ENCODE results near the gene NUAK1.

The NUAK1 gene

DNA sequence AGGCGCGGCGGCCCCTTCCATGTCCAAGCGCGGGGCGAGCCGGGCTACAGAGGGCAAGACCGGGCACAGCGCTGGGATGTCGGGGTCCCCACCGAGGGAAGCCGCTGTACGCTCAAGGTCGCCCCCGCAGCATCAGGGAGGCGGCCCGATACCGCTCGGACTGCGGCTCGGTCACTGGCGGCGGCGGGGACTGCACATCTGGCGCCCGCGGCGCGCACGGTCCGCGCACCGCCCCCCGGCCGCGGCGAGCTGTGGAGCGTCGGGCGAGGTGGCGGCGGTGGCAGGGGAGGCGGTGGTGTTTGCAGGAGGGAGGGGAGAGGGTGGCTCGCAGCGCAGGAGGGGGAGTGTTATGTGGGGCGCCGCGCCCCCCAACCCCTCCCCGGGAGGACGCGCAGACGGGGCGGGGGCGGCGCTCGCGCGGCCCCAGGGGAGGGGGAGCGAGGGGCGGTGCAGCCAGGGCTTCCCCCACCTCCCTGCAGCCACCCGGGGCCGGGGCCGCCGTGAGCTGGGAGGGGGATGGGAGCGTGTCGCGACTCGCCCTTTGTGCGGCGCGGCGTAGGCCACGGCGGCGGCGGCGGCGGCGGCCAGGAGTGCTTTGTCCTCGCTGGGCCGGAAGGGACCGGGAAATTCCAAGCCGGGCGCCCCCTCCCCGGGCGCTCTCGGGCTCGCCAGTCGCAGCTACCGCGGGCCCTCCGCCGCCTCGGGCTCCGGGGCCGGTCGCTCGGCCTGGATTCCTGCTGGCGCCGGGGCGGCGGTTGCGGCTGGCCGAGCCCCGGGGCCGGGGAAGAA, at the start of gene NUAK1:
NUAK1 (minus strand) TSS at position 322 of the 789 bp plus-strand sequence; CDS start at position 21, 301 bp downstream.
- DNase-seq (ENCODE audit: extremely low read depth in 1 of 2, low read depth in 1 of 2), result no peak

DNA sequence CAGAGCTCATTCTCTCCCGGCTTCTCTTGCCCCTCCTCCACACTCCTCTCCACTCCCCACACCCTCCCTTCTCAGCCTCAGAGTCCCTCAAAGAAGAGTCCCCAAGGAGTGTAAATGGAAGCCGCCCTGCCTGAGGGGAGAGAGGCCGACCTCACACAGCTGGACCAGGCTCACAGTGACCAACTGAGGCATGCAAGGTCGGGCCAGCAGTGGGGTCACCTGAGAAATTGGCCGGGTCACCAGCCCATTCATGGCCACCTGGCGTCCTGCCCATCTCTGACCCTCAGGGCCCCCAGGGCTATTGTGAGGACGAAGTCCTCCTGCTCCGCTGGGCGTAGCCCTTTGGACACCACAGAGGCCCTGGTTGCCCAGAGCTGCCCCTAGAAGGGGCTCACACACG, 49.5 kb upstream of the NUAK1 start:
- no peak for DNase-seq (ENCODE audit: extremely low read depth in 1 of 2, low read depth in 1 of 2)

DNA sequence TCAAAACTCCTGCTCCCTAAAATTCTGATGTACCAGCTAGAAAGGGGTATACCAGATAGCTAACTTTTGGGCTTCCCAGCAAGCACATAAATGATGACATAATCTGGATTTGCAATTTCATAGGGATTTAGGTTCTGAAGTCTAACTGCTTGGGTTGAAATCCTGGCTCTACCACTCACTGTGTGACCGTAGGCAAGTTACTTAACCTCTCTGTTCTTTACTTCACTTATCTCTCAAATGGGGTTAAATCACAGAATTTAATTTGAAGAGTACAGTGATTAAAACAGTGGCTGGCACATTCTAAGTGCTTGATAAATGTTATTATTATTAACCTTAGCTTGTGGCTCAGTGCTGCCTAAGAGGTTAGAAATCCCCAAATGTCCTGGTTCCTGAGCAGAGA, 49.1 kb upstream of the NUAK1 start:
- DNase-seq (ENCODE audit: extremely low read depth in 1 of 2, low read depth in 1 of 2), result no peak

DNA sequence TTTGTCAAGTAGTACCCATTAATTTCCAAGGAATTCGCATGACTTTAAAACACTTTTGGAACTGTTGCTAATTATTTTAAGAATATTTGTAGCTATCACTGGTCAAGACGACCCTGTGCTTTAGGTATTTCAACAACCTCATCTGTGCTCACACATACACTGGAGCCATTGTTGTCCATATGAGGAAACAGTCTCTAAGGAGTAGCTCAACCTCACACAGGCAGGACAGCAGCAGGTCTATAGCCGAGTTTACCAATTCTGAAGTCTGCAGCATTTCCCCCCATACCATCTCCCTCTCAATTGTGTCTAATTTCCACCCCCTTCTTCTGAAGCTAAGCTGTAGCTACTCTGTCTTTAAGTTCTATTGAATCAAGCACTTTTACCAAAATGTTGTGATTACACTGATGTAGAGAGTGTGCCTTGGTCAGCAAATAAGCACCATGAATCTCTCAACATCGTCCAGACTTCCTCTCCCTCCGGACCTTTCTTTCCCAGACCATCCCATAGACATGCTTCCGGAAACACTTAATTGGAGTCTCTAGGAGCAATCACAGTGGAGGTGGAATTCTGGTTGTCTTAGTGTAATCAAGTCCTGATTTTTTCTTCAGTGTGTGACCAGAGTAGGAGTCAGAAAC, 48.5 kb upstream of the NUAK1 start:
- DNase-seq (ENCODE audit: extremely low read depth in 1 of 2, low read depth in 1 of 2), result no peak

DNA sequence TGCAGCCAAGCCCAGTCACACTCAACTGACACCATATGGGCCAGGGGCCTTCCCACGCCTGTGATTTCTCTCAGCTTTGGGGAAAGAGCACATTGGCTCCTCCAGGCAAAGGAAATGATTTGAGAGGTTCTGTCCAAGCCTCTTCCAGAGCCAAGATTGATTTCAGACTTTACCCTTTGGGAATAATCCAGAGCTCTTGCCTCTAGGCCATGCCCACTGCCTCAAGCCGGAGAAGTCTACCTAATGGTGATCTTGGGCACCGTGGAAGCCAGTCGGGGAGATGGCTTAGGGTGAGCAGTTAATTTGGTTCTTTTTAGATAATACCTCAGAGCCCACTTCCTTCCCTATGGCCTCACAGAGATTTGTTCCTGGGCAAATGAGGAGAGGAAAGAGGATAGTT, 45.0 kb upstream of the NUAK1 start:
- DNase-seq (ENCODE audit: extremely low read depth in 1 of 2, low read depth in 1 of 2), result no peak

DNA sequence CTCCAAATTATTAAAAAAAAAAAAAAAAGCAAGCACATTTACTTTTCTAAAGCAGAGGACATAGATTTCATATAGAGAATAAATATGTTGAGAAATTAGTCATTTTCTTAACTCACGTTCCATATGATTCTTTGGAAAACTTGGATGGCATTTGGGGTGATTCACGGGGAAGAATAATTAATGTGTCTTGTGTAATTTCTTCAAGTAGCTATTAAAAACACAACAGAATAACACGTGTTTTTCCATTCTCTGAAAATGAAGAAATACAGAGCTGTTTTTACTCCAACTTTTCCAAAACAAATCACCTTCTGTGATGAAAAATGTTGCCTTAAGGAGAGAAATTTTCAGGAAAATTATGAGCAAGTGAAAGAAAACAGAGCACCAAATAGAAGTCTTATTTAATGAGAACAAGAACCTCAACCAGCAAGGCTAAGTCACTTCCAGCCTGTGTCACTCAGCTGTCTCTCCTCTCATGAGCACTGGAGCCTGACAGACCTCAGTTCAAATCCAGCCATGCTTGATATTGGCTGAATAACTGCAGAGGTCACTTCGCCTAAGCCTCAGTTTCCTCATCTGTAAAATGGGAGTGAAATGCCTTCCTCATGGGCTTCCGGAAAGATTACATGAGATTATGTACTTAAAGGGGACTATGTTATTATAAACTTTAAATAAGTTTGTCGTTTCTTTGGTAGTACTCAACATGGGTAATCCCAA, 42.8 kb upstream of the NUAK1 start:
- DNase-seq (ENCODE audit: extremely low read depth in 1 of 2, low read depth in 1 of 2), result no peak

DNA sequence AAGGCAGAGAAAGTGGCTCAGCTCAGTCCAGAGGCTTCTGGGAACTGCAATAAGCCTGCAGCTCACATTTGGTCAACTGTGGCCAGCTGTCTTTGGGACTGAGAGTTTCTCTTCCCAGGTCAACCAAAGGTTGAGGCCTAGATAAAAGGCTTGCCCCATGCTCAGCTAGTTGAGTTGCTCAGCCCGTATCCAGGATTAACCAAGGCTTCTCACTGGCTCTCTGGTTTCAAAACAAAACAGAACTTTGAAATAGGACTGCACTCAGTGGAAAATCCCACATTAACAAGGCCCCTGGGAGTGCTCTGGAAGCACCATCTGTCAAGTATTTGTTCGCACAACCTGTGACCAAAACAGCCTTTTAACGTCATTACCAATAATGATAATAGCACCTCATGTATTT, 40.3 kb upstream of the NUAK1 start:
- DNase-seq (ENCODE audit: extremely low read depth in 1 of 2, low read depth in 1 of 2), result no peak

DNA sequence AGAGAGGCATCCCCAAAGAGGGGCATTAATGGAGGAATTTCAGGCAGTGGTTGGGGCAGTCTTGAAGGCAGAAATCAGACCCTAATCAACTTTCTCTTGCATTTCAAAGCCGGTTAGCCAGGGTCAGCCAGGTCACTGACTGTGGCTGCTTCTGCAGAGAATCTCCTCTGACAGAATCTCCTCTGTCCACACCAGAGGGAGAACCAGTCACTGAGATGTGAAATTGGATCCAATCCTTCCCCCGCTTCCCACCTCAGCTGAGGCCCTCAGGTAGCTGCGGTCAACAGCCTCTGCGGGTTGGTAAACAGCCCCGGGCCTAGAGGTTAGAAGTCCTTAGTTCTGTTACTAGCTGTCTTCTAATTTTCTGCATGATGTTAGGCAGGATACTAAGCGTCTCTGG, 39.8 kb upstream of the NUAK1 start:
- no peak for DNase-seq (ENCODE audit: extremely low read depth in 1 of 2, low read depth in 1 of 2)

DNA sequence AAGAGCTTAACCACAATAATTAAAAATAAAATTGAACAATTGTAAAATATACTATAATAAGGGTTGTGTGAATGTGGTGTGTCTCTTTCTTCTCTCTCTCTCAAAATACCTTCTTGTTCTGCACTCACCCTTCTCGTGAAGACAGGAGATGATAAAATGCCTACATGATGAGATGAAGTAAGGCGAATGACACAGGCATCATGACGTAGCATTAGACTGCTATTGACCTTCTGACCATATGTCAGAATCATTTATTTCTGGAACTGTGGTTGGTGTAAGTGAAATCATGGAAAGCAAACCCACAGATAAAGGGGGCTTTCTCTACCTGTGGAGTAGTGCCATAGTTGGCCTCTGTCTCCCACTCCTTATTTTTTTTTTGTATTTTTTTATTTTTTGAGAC, 37.8 kb upstream of the NUAK1 start:
- no peak for DNase-seq (ENCODE audit: extremely low read depth in 1 of 2, low read depth in 1 of 2)

DNA sequence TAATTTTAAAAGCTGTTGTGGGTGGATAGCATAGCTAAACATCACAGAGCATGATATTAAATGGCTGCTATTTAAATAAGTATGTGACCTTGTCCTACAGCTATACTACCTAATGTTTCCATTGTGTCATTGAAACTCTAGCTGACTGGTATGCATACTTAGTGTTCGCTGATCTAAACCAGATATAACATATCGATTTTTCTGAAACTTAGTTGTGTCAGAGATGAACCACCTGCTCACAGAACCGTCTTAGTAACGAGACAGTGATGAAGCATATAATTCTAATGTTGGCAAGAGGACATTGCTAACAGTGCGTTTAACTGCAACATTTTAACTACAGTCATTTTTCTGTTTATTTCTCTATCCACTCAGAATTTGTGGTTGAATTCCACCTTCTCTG, 36.1 kb upstream of the NUAK1 start:
- no peak for DNase-seq (ENCODE audit: extremely low read depth in 1 of 2, low read depth in 1 of 2)

DNA sequence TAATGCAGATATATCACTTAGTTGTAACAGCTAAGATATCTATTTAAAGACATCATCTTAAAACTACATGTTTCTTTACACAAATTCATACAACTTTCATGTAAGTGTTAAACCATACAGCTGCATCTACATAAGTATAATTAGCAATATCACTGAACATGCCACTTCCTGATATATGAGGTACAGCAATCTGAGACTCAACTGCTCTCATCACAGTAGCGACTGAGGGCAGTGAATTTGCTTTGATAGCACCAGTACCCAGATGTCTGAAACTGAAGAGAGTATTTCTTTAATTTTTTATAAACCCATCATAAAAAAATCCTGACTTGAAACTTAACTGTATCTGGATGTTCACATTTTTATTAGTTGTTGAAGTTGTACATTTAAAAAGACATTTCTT, 34.7 kb upstream of the NUAK1 start:
- no peak for DNase-seq (ENCODE audit: extremely low read depth in 1 of 2, low read depth in 1 of 2)

DNA sequence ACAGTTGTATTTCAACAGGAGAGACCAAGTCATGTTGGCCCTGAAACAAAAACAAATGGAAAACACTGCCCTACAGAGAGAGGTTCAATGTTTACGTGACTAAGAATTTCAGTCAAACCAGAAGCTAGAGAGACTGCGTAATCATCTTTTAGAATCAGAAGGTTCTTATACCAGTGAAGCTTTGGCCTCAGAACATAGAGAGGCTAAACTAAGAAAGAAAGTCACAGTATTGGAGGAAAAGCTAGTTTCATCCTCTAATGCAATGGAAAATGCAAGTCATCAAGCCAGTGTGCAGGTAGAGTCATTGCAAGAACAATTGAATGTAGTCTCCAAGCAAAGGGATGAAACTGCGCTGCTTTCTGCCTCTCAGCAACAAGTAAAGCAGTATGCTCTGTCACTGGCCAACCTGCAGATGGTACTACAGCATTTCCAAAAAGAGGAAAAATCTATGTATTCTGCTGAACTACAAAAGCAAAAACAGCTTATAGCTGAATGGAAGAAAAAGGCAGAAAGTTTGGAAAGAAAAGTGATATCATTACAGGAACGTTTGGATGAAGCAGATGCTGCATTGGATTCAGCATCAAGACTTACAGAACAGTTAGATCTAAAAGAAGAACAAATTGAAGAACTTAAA, 32.5 kb upstream of the NUAK1 start:
- no peak for DNase-seq (ENCODE audit: extremely low read depth in 1 of 2, low read depth in 1 of 2)

DNA sequence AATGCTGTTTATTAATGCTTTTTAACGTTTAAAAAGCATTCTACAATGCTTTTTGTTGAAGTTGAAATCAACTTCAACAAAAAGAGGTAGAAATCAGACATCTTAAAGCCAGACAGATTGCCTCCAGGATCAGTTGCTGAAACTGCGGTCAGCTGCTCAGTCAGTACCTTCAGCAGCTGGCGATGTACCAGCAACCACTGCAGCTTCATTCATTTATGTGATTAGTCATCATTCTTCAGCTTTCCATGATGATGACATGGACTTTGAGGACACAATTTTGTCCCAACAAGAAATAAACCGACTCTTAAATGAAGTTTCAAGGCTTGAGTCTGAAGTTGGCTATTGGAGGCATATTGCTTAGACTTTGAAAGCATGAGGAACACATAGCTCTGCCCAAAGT, 31.5 kb upstream of the NUAK1 start:
- no peak for DNase-seq (ENCODE audit: extremely low read depth in 1 of 2, low read depth in 1 of 2)

DNA sequence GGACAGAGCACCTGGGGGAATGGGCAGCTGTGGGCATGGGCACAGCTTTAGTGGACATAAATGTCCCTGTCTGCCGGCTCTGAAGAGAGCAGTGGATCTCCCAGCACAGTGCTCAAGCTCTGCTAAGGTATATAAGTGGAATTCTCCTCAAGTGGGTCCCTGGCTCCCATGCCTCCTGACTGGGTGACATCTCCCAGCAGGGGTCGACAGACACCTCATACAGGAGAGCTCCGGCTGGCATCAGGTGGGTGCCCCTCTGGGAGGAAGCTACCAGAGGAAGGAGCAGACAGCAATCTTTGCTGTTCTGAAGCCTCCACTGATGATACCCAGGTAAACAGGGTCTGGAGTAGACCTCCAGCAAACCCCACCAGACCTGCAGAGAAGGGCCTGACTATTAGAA, 25.0 kb upstream of the NUAK1 start:
- DNase-seq (ENCODE audit: extremely low read depth in 1 of 2, low read depth in 1 of 2), result no peak

DNA sequence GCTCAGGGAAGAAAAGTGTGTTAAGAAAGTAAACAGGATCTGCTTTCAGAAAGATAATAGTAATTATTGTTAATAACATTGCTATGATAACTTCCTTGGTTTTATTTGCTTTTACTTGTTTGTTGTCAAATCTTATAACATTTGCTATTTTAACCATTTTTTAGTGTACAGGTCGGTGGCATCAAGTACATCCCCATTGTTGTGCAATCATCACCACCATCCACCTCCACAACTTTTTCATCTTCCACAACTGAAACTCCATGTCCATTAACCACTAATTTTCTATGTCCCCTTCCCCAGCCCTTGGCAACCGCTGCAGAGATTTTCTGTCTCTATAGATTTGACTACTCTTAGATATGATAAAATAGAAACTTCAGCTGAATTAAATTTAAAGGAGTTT, 22.7 kb upstream of the NUAK1 start:
- no peak for DNase-seq (ENCODE audit: extremely low read depth in 1 of 2, low read depth in 1 of 2)

DNA sequence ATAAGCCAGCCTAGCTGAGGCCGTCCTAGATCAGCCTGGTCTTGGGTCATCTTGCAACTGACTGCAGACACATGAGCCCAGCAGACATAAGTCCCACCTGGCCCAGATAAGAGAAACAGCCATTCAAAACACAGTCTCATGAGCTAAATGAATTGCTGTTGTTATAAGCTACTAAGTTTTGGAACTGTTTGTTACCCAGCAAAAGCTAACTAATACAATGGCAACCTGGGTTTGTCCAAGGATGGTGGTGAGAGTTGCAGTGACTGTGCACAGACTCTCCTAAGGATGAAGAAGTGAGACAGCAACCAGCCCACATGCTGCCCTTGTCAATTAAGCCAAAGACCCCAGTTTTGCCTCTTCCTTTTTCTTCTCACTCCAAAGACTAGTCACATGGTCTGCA, 22.2 kb upstream of the NUAK1 start:
- DNase-seq (ENCODE audit: extremely low read depth in 1 of 2, low read depth in 1 of 2), result no peak

DNA sequence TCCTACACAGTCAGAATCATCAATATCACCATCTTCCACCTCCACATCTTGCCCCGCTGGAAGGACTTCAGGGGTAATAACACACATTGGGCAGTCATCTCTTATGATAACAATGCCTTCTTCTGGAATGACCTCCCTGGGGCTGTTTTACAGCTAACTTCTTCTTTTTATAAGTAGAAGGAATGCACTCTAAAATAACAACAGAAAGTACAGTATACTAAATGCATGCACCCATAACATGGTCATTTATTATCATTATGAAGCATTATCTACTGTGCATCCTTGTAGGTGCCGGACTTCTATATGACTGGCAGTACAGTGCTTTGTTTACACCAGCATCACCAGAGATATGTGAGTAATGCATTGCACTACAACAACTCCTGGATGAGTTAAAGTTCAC, 19.0 kb upstream of the NUAK1 start:
- no peak for DNase-seq (ENCODE audit: extremely low read depth in 1 of 2, low read depth in 1 of 2)

DNA sequence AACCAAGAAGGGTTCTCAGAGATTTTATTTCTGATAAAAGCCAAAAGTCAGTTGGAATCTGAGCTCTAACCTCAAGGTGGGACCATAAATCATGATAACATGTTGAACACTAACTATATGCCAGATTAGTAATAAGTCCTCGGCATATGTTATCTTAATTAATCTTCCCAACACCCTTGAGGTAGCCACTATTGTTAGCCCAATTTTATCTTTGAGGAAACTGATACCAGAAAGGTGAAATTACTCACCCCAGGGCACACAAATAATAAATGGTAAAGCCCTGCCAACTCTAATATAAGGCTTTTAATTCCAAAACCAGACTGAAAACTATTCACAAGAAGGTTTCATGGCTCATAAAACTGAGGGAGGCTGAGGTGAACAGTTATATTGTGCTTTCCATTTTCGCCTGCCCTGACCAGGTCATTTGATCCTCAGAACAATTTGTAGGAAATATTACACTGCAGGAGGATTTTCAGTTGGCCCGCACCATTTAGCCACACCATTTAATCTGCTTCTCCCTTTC, 16.1 kb upstream of the NUAK1 start:
- no peak for DNase-seq (ENCODE audit: extremely low read depth in 1 of 2, low read depth in 1 of 2)

DNA sequence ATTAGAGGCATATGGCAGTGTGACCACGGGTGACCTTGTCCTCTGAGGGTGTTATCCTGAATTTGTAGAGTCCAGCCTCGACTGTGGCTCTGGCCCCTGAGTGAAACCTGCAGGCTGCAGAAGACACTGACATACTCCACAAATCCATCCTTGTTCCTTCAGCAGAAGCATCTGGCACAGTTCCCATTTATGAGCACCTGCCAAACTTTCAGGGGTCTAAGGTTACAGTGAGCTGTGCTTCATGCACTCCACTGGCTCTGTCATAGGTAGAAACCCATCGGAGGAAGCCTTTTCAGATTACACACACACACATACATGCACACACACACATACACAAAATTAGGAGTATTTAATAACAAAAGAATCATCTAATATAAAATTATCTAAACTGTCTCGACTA, 13.6 kb upstream of the NUAK1 start:
- no peak for DNase-seq (ENCODE audit: extremely low read depth in 1 of 2, low read depth in 1 of 2)

DNA sequence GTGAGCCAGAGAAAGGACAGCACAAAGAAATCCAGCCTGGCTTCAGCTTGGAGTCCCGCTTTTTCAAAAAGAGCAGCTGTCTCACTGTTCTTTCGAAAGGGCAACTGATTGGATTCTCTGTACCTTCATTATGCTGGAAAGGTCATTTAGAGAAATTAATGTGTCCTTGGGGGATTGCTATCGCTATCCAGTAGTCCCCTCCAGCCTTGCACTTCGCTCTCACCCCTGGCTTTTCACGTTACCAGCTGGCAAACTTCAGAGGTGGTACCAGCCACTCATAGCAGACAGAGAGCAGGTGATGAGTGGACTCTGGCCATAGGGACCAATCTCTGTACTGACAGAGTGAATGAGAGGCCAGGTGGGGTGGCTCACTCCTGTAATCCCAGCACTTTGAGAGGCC, 11.8 kb upstream of the NUAK1 start:
- no peak for DNase-seq (ENCODE audit: extremely low read depth in 1 of 2, low read depth in 1 of 2)

DNA sequence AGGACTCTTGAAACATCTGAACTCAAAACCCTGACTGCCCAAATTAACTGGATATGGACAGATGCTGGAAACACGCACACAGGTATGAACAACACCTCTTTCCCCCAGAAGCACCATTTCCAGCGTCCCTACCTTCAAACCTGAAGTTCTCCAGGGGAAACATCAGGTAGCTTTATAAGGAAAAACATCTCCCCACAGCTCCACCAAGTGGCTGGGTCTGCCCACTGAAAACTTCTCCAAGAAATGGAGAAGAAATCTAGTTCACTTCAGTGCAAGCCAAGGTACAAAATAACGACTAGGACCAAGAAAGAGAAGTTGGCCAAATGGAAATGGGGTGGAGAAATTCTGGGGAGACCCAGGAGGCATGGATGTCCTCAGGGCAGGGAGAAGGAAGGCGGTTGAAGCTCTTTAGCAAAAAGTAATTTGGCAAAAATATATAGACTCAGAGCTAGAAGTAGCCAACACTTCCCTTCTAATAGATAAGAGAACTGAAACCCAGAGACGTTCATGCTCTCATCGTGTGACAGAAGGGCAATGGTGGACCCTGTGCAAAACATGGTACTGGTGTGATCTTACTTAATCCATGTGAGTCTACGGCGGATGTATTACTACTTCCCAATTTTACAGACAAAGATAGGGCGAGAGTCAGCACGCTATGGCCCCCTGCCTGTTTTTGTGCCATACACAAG, 10.5 kb upstream of the NUAK1 start:
- no peak for DNase-seq (ENCODE audit: extremely low read depth in 1 of 2, low read depth in 1 of 2)

Measured in activated CD8-positive, alpha-beta memory T cell treated with anti-CD3 and anti-CD28 coated beads for 1 hour (primary cell).